GM18508 (cell line): ENCODE results near the gene POTED.
"Not testable (repeated sequence)": the region's sequence is repeated elsewhere in the genome, so short reads cannot be mapped to it uniquely, and the experiment has no call there.

Experiments used
- ATAC-seq: cut with Tn5 transposase; IDR thresholded peaks from one replicate; pipeline ENCODE4 v1.9.1; 2021; ENCODE audit warnings: moderate number of reproducible peaks; ENCODE audit not compliant: insufficient read depth, unreplicated experiment

The POTED gene

DNA sequence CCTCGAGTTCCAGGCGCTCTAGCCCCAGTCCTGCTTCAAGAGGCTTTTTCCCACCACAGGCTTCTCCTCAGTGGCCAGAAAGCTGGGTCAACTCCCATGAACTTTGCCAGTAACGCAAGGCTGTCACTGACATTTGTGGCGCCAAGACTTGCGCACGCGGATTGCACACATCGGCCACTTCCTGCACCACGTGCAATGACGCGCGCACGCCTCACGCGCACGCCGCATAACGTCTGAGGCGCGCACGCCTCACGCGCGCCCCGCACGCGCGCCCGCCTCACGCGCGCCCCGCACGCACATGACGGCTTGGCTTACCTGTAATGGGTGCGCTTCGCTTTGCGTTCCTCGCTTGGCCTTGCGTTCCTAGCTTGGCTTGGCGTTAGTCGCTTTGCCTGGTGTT lies at the start of gene POTED:
Gene POTED (plus strand): TSS at position 301 of the 400 bp plus-strand sequence. CDS start 452 bp downstream, outside the sequence.
- not testable (repeated sequence) for ATAC-seq

GRCh38 chr21:13650101-13650500 lies 40.5 kb downstream of the POTED start:
- ATAC-seq, result not testable (repeated sequence)

- ATAC-seq, result not testable (repeated sequence)
Measured at GRCh38 chr21:13651746-13652145, 42.2 kb downstream of the POTED start.
